Stomach (tissue), 9 donors: Measurements from ENCODE around the gene LNX1. TPM values are rescaled to one million over a fixed set of nuclear protein-coding genes. Genes with fewer than 3 reads are reported as not detected.

Source experiments
- DNase-seq, 2 donors: peaks; one replicate each; pipeline versions ENCODE4 v3.0.0 to v3.0.0-alpha.2; 2013 to 2019
- H3K27ac ChIP-seq, 5 donors: fragments of 200-600 bp in 4 of 5; sonication (generic) in 4 of 5; one replicate each; pipeline ENCODE4 v1.5.1; 2013 to 2019; ENCODE audit warnings: mild to moderate bottlenecking in 1 of 5, moderate library complexity in 1 of 5
- H3K27me3 ChIP-seq, 3 donors: fragments of 200-600 bp; sonication (generic); one replicate each; pipeline ENCODE4 v1.5.1; 2017 to 2019; ENCODE audit warnings: mixed run types in 1 of 3
- H3K36me3 ChIP-seq, 4 donors: fragments of 200-600 bp; sonication (generic); 1 replicate in 3 of 4; 2 replicates in 1 of 4; pipeline ENCODE4 v1.5.1; 2016 to 2019
- H3K4me1 ChIP-seq, 4 donors: fragments of 200-600 bp; sonication (generic); one replicate each; pipeline ENCODE4 v1.5.1; 2016 to 2019
- H3K4me3 ChIP-seq, 4 donors: fragments of 200-600 bp; sonication (generic) in 3 of 4; one replicate each; pipeline ENCODE4 v1.5.1; 2016 to 2019; ENCODE audit warnings: mild to moderate bottlenecking in 1 of 4
- H3K9me3 ChIP-seq, 4 donors: fragments of 200-600 bp; sonication (generic); one replicate each; pipeline ENCODE4 v1.5.1; 2016 to 2019
- EP300 ChIP-seq: sonication (generic); formaldehyde crosslinking; IDR thresholded peaks from one replicate; pipeline ENCODE4 v1.6.1; 2017; ENCODE audit warnings: antibody characterized with exemption
- POLR2A ChIP-seq, 4 donors: fragments of 450-650 bp; IDR thresholded peaks; one replicate each; pipeline ENCODE4 v1.6.1; 2016; ENCODE audit warnings: antibody characterized with exemption in 4 of 4, control low read depth in 2 of 4, mild to moderate bottlenecking in 1 of 4, moderate library complexity in 1 of 4
- POLR2AphosphoS5 ChIP-seq, 3 donors: sonication (generic); formaldehyde crosslinking; IDR thresholded peaks; one replicate each; pipeline ENCODE4 v1.6.1; 2016; ENCODE audit warnings: antibody characterized with exemption in 3 of 3
- WGBS, 5 donors: extraction: QIAGEN DNeasy Blood & Tissue Kit in 3 of 5; methylation state at CpG; one replicate each; pipeline versions ENCODE4 v1.1.5 to v1.1.7; 2013 to 2018; 5-methylcytosine and 5-hydroxymethylcytosine counted together
- intact Hi-C: fragments of 100-400 bp; cut with DNase I; formaldehyde crosslinking; loops from one replicate; pipeline ENCODE4 v1.15.1; 2023; ENCODE audit warnings: low total_unique reads
- polyA plus RNA-seq, 3 donors: library from polyadenylated mRNA; stranded (reverse); fragments of 200-250 nt; gene quantifications; one replicate each; pipeline ENCODE4 v1.2.3, GENCODE V29; 2013
- total RNA-seq, 5 donors: library from RNA; depleted of rRNA; stranded (reverse); fragments of >200 nt; gene quantifications; one replicate each; pipeline versions ENCODE4 v1.1.0 to v1.2.3, GENCODE V29; 2014 to 2016
- TF ChIP-seq, protein P1 (sequence below), 7 experiments: fragments of 450-650 bp in 4 of 7; fragments of 200-600 bp in 3 of 7; sonication (generic) in 3 of 7; IDR thresholded peaks; one replicate each; pipeline ENCODE4 v1.5.1; 2016 to 2019; ENCODE audit warnings: antibody characterized with exemption in 7 of 7, control low read depth in 2 of 7, mild to moderate bottlenecking in 1 of 7
- donor health status: healthy with polysubstance abuse.
- donor health status: Bipolar disorder and iron deficiency.
- donor health status: healthy.

Gene LNX1
- total and polyA plus RNA-seq, 8 donors = 5.4 to 30.9 (median 11.6) TPM

DNA sequence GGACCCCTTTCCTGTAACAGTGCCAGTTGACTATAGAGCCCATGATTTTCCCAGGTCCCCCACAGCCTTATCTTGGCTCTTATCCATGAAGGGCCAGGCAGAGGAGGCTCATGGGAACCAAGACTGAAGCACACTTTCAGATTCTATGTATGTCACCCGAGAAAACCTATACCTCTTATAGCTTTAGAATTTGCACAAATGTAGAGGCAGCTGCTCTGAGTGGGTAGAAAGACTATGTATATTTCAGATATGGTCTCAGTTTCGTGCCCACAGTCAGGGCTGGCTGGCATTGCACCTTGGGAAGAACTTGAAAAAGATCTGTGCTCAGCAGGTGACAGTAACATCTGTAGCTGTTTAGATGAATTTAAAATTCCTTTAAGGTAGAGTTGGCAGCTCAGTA lies 8.3 kb upstream of the LNX1 start:
- DNase-seq = no peak
- no peak overlapping the region for H3K4me3 ChIP-seq
- intact Hi-C loops = no loop called here
- no peaks in the 10 kb centered on the region for H3K27me3 ChIP-seq
- H3K4me1 ChIP-seq = peaks cover 0 to 9% (median 0%) of the 10 kb centered on the region in 4 donors
- H3K27ac ChIP-seq = no peak overlapping the region
- H3K36me3 ChIP-seq = no peaks in the 10 kb centered on the region
- WGBS, 5 donors = 85 to 92% (median 90%) methylated on average over 2 of the region's 2 CpGs
- no peaks in the 10 kb centered on the region for H3K9me3 ChIP-seq
- no peak for TF ChIP-seq POLR2AphosphoS5 (IDR thresholded peaks at IDR 0.05)
- TF ChIP-seq POLR2A (IDR thresholded peaks at IDR 0.05) = no peak
- TF ChIP-seq EP300 = no peak
- TF ChIP-seq, protein P1, sequence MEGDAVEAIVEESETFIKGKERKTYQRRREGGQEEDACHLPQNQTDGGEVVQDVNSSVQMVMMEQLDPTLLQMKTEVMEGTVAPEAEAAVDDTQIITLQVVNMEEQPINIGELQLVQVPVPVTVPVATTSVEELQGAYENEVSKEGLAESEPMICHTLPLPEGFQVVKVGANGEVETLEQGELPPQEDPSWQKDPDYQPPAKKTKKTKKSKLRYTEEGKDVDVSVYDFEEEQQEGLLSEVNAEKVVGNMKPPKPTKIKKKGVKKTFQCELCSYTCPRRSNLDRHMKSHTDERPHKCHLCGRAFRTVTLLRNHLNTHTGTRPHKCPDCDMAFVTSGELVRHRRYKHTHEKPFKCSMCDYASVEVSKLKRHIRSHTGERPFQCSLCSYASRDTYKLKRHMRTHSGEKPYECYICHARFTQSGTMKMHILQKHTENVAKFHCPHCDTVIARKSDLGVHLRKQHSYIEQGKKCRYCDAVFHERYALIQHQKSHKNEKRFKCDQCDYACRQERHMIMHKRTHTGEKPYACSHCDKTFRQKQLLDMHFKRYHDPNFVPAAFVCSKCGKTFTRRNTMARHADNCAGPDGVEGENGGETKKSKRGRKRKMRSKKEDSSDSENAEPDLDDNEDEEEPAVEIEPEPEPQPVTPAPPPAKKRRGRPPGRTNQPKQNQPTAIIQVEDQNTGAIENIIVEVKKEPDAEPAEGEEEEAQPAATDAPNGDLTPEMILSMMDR (IDR thresholded peaks at IDR 0.05) = no peak

DNA sequence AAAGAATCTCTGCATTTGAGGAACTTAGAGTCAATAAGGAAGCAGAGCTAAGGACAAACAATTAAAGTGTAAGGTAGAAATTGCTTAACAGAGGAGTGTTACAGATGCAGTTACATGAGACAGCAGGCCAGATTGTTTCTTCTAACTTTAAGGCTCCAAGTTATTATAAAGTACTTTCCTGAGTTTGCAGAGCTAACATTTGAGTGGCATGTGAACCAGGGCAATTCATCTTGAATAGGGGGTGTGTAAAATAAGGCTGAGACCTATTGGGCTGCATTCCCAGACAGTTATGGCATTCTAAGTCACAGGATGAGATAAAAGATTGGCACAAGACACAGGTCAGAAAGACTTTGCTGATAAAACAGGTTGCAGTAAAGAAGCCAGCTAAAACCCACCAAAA lies 7.6 kb upstream of the LNX1 start:
- no peak overlapping the region for H3K4me3 ChIP-seq
- no peaks in the 10 kb centered on the region for H3K36me3 ChIP-seq
- H3K27me3 ChIP-seq = no peaks in the 10 kb centered on the region
- no peak overlapping the region for H3K27ac ChIP-seq
- intact Hi-C loops = no loop called here
- TF ChIP-seq, protein P1 (IDR thresholded peaks at IDR 0.05) = no peak
- TF ChIP-seq POLR2A (IDR thresholded peaks at IDR 0.05) = no peak
- no peak for TF ChIP-seq EP300
- TF ChIP-seq POLR2AphosphoS5 (IDR thresholded peaks at IDR 0.05) = no peak
- no peak for DNase-seq
- peaks cover 0 to 9% (median 0%) of the 10 kb centered on the region in 4 donors for H3K4me1 ChIP-seq
- no peaks in the 10 kb centered on the region for H3K9me3 ChIP-seq

DNA sequence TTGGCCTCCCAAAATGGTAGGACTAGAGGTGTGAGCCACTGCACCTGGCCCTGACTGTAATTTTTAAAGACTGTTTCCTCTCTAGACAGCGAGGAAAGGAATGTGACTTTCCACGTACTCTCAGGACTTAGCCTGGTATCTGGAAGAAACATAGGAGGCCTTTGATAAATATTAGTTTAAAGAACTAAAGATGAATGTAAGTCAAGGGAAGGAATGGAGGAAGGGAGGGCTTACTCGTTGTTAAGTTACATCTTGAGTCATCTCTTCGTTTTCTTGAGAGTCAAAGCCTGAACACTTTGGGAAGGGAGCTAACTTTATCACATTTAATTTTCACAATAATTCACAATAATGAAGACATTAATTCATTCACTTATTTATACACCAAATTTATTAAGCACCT lies 7.2 kb upstream of the LNX1 start:
- 38 to 66% (median 46%) methylated on average over 4 of the region's 4 CpGs for WGBS, 5 donors
- DNase-seq = no peak
- Histone ChIP-seq H3K36me3 (no peaks in the 10 kb centered on the region), H3K4me1 (peaks cover 0 to 9% (median 0%) of the 10 kb centered on the region in 4 donors), H3K27ac (no peak overlapping the region), H3K9me3 (no peaks in the 10 kb centered on the region), H3K4me3 (no peak overlapping the region), H3K27me3 (no peaks in the 10 kb centered on the region)
- TF ChIP-seq POLR2A (IDR thresholded peaks at IDR 0.05) (no peak), POLR2AphosphoS5 (IDR thresholded peaks at IDR 0.05) (no peak), EP300 (no peak)
- TF ChIP-seq, protein P1 (IDR thresholded peaks at IDR 0.05) = no peak
- intact Hi-C loops = no loop called here

DNA sequence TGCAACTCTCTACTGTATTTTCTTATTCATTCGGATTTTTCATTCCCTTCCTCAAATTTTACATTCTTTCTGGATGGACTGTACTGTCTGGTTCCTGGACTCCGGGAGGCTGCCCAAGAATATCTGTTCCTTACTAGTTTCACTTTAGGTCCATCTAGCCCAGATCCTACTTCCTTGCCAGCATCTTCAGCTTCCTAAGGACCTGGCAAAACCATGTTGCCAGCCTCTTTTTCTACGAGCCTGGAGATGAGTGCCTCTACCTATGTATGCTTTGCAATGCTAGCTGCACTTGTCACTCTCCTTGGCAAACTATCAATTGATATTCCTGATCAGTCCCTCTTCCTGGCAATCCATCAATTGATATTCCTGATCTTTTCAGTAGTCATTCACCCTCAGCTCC lies 5.6 kb upstream of the LNX1 start:
- Histone ChIP-seq H3K9me3 (no peaks in the 10 kb centered on the region), H3K36me3 (no peaks in the 10 kb centered on the region), H3K27me3 (no peaks in the 10 kb centered on the region), H3K4me3 (no peak overlapping the region), H3K4me1 (peaks cover 0 to 24% (median 7%) of the 10 kb centered on the region in 4 donors), H3K27ac (no peak overlapping the region)
- intact Hi-C loops = no loop called here
- no peak for DNase-seq
- TF ChIP-seq, protein P1 (IDR thresholded peaks at IDR 0.05) = no peak
- TF ChIP-seq POLR2A (IDR thresholded peaks at IDR 0.05) (no peak), POLR2AphosphoS5 (IDR thresholded peaks at IDR 0.05) (no peak), EP300 (no peak)
- WGBS, 5 donors = 78 to 88% (median 84%) methylated on average over 3 of the region's 3 CpGs
